NOMO-1 (cell line): ENCODE data around the gene KIAA0930.

Experiments
- DNase-seq, 2 experiments: peaks; one replicate each; lab custom pipeline; 2025; ENCODE audit not compliant: unreplicated experiment in 2 of 2; lab: John Stamatoyannopoulos, UW

KIAA0930 gene

DNA sequence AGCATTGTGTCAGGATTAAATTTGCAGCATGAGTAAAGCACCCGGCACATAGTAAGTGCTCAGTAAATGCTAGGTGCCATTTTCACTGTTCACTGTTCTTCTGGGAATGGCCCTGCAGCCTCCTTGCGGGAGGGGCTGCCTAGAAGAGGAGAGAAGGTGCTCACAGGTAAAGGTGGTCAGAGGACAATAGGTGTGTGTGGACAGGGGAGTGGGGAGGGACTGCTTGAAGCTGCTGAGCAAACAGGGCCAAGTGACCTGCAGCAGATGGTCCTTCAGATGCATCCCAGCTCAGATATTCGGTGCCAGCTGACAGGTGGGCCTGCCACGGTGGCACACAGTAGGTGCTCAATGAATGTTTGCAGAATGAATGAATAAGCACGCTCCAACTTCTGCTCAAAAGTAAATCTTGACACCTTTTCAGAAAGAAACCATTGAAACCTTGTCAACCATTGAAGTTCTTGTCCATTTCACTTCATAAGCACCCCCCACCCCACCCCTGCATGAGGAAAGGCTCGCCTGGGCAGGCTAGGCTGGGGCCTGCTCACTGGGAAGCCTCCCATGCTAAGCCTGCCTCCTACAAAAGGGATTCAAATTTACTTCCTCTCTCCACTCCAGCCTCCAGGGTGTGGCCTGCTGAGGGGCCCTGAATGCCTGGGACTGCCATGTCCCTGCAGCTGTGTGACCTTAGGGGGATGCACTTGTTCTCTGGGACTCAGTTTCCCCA is 1.6 kb downstream of the KIAA0930 start:
- peak; percentile 43 to 61 for DNase-seq

DNA sequence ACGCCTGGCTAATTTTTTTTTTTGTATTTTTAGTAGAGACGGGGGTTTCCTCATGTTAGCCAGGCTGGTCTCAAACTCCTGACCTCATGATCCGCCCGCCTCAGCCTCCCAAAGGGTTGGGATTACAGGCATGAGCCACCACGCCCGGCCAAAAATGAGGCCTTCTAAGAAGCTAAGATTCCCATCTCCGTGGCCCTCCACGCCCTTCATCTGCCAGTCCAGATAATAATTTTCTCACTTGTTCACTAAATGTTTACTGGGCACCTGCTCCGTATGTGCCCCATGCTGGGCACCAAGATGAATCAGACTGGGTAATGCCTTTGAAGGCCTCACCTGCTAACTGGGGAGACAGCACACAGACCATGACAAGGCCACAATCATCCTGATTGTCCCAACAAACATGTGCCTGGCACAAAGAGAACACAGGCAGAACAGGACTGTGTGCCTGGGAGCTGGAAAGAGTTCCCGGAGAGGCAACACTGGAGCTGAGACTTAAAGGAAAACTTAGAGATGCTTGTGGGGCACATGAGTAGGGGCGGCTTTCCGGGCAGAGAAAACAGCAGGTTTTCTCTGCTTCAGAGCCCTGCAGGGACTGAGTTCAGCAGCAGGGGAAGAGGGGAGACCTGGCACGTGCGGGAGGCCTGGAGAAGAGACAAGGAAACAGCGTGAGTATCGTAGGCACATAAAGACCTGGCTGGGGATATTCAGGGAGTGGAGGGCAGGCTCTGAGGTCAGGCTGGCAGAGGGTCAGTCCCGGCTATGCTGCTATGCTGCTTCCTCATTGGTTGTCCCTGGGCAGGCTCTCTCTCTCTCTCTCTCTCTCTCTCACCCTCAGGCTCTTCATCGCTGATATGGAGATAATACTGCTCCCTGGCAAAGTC is 2.4 kb downstream of the KIAA0930 start:
- DNase-seq, result no peak

DNA sequence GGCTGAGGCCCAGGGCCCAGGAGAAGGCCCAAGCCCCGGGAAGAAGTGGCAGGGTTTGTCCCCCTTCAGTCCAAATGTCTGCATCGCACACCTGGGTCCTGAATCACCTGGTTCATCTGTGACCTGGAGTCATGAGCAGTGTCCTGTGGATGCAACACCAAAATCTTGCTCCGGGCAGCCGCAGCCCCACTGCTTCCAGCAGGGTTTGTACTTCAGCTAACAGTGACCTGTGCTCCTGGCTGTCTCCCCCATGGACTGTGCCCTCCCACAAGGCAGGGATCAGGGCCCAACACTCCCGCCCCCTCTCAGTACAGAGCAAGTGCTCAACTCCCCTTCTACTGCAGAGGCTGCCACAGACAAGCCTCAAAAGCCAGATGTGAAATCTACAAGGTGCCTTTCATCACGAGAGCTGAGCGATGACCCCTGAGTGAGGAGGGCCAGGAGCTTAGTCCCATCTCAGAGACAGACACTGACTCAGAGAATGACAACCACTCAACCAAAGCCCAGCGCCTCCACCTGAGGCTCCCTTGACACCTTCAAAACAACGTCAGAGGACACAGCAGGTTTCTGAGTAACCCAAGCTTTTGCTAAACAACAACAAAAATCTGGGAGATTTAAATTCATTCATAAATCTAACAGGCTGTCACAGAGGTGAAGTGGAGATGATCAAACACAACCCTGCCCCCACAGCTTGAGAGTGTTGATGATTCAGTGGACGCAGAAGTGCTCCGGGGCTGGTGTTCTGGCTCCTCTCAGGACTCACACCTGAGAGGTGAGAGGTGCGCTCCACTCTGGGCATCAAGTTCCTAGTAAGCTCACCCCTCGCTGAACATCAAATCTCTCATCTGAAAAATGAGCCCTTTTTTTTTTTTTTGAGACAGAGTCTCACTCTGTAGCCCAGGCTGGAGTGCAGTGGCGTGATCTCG is 3.4 kb downstream of the KIAA0930 start:
- no peak for DNase-seq

DNA sequence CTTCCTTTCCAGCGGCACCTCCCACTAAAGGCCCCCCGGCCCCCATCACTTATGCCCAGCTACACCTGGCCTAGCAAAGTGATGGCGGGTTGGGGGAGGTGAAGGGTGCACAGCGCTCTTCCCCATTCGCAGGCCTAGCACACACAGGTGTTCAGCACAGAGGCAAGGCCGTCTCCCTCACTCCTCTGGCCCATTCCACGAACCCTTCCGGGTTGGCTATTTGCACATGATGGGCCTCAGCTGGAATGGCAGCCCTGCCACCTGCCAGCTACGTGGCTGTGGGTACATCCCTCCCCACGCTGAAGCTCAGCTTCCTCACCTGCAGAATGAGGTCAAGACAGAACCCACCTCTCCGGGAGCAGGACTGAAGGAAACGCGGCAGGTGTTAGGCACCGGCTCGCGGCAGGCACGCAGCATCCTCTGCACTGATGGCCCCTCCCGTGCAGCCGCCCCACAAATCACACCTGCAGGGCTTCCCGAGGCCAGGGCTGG is 4.8 kb downstream of the KIAA0930 start:
- no peak for DNase-seq

DNA sequence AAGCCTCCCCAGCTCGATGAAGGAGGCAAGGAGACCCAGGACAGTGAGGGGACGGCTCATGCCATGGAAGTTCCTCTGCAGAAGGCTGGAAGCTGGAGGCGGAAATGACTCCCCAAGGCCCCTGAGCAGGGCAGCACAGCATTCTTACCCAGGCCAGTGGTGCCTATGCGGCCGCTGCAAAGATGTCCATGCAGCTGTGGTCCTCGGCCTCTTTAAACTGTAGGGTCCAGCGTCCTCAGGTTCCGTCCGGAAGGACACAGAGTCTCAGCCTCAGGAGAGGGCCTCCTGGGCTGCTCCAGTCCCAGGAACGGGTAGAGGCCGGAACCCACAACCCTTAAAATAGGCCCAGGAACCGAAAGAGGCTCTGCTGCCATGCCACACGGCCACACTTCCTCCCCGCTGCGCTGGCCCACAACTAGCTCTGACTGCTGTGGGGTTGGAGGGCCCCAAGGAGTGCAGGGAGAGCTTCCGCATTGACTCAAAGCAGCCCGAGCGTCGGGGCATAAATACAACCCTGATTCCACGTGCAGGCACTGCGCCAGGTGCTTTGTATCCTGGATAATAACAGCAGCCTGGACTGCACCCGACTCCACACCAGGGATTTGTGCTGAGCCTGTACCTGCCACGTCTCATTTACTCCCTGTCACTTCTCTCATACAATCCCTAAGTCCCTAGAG is 5.5 kb downstream of the KIAA0930 start:
- DNase-seq, result peak; percentile 94 to 96

DNA sequence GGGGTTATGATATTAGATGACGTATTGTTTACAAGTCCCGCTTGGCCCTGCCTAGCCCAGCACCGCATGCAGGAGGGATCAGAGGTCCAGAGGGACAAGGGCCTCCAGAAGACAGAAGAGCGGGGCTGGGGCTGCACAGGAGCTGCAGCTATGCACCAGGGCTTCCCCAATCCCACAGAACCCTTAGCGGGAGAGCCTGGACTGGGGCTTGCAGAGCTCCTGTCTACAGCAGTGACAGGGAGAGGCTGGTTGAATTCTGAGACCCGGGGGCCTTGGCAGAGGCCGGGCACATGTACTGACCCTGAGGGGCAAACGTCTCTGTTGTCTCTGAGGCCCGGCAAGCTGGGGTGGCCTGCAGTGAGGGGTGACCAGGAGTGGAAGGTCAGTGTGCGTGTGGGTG is 6.9 kb downstream of the KIAA0930 start:
- DNase-seq, result no peak

DNA sequence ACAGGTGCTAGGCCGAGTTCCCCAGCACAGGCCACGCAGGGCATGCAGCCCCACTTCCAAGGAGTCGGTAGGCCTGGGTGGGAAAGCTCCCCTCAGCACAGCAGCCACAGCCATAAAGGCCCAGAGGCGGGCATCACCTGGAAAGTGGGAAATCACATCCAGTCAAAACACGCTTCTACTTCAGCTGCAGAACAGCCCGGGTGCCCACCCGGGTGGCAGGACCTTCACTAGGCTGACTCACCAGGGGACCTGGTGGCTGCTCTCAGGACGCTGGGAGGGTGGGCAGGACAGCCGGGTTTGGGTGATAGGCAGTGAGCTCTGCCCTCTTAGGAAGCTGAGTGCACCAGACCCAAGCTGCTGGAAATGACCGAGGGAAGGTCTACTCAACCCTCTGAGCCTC is 7.3 kb downstream of the KIAA0930 start:
- DNase-seq, result no peak

DNA sequence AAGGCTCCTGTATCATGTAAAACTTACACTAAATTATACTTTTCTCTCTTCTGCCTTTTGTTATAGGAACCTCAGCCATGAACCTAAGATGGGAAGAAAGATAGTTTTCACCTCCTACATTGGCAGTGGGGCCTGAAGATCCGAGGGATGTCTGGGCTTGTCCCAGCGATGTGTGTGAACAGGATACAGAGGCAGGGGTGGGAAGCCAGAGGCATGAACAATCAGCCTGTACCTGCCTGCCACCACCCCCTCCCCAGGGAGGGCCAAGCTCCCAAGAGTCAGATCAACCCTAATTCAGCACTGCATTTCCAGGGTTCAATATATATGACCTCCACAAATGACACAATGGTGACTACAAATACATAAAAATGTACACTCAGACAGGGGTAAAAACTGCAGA is 9.4 kb downstream of the KIAA0930 start:
- DNase-seq, result no peak

DNA sequence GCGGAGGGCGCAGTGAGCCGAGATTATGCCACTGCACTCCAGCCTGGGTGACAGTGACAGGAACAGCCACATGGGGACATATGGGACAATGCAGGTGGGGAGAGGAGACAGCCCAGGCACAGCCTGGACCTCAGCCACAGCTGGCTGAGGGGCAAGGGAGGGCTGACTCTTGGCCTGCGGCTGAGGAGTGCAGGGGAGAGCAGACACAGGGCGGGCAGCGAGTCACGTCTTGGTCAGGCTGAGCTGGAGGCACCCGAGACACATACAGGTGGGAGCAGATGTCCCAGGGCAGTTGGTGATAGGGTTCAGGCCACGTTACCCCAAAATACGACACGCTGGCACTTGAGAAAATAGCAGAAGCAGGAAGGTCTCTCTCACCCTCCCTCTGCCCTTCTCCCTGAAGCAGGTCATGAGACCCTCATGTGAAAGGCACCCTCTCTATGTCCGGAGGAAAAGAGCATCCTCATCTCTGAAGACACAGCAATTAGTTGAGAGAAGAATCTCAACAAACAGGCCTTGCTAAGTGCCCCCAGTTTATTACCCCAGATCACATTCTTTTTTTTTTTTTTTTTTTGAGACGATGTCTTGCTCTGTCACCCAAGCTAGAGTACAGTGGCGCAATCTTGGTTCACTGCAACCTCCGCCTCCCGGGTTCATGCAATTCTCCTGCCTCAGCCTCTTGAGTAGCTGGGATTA is 10.5 kb downstream of the KIAA0930 start:
- peak in 1 of 2 experiments; percentile 54 for DNase-seq

DNA sequence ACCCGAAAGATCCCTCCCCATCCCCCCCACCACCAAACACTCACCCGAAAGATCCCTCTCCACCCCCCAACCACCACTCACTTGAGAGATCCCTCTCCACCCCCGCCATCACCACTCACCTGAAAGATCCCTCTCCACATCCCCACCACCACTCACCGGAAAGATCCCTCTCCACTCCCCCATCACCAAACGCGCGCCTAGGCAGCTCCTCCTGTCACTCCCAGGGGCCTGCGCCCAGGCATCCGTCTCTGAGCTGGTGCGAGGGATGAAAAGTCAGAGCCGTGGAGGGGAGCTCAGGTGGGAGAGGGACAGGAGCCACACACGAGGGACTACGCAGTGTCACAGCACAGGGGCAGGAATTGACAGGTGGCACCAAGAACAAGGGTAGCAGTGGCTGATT is 11.5 kb downstream of the KIAA0930 start:
- DNase-seq, result no peak

DNA sequence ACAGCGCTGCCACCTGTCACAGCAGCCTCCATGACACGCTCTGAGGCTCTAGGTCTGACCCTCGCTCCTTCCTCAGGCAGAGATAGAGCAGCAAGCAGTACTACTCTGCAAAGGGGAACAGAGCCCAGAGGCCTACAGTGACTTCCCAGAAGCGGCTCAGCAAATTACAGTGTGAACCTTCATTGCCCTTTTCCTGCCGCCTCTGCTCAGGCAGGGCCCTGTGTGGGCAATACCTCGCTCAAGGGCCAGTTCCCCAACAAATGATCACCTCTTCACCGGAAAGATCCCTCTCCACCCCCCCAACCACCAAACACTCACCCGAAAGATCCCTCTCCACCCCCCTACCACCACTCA is 12.3 kb downstream of the KIAA0930 start:
- DNase-seq, result peak; percentile 48 to 54

DNA sequence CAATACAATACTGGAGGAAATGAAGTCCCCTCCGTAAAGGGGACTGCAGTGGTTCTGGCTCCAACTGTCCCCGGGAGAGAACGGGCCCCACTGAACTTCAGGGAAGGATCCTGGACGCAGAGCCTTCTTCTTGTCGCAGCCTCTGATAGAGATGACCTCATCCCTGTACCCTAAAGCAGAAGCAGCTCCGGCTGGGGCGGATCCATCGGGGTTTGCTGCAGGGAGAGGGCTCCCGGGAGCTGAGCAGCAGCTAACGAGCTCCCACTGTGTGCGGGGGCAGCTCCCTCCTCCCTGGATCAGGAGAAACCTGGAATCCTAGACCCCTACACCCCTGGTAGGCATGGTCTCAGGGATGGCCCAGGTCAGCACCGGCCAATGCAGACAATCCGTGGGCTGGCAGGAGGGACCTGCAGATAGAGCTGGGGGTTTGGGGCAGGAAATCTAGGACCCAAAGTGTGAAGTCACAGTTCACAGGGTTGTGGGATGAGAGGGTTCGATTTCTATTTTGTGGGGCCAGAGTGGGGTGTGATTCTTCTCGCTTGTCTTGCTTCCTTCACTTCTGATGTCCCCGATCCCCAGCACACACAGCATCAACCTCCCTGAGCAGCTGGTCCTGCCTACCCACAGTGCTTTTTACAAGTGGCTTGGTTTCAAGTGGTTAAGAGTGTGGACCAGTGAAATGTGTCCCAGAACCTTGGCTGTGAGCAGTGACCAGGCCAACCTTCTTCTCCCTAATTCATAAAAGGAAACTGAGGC is 12.9 kb downstream of the KIAA0930 start:
- peak in 1 of 2 experiments; percentile 26 for DNase-seq

DNA sequence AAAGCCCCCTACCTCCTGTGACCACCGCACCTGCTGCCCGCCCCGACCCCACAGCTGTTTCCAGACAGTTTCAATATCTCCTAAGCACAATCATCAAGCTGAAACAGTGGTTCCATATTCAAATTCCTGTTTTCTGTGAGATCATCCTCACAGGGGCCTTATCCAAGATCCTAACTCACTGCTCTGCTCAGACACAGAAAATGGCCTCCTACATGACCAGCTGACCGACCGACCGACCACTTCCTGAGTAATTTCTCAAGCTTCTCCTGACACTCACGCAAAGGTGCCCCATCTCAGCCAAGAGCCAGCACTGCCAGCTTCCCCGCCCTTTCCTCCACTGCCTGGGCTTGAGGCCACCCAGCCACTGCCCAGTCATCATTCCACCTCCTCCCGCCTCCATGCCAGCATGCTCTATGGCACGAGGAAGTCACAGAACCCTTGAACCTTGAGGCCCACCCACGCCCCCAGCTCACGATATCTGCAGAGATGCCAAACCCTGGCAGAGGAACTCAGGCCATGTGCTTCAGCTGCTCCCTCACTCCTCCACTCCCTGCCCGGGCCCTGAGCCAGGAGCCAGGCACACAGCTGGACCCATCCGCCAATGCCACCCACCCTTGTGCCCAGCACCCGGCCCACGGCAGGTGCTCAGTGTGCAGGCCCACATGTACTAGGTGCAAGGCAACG is 14.0 kb downstream of the KIAA0930 start:
- peak; percentile 86 to 87 for DNase-seq

DNA sequence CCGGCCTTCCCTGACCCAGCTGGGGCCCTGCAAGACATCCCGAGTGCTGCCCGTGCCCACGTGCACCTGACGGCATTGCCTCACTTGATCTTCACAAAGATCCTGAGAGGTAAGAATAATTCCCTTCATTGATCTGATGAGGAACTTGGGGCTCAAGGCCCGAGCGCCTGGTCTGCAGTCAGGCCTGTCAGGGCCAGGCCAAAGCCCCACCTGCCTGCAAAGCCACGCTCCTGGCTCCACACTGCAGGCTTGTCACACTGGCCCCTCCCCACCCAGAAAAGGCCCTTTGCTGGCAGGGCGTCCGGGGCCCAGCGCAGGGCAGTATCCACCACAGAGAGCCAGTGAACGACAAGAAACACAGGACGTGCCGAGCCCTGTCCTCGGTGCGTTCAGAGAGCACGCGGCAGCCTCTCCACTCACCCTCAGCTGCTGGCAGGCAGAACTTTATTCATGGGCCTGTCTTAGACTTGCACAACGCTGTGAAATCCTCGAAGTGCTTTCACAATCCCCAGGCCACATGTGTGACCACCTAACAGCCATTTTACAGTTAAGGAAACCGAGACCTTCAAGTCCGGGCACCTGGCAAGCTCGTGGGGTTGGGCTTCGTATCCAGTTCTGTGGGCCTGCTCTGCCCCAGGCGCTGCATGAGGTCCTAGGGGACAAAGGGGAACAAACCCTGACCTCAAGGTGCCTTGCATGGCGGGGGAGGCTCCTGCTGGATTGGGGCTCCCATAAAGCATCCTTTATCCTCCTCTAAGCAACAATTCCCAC is 14.8 kb downstream of the KIAA0930 start:
- peak; percentile 92 to 97 for DNase-seq

DNA sequence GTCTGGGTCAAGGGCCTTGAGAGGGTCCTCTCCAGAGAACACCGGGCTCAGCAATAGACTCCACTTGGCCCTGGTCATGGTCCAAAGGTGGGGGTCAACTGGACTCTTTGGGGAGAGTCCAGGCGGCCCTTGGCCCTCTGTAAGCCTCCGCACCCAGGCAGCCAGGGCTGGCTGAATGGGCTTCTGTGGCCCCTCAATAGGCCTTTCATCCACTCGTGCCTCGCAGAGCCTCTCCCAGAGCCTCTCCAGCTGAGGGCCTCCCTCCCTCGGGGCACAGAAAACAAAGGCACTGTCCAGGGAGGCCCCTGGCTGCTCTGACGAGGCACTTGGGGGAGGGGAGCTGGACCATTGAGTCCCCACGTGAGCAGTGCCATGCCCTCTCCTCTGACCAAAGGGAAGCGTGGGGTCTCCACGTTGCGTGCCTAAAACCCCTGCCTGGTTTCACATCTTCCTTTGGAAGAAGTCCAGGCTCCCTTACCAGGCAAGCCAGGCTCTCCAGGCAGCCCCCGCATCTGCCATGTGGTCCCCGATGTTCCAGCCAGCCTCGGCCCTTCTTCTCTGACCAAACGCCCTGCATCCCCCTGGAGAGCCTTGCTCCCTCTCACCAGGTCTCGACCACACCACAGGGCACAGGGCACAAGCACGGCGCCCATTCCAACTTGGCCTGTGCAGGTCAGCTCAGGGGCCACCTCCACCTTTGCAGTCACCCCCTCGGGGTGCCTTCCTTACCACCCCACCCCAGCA is 15.5 kb downstream of the KIAA0930 start:
- DNase-seq, result no peak

DNA sequence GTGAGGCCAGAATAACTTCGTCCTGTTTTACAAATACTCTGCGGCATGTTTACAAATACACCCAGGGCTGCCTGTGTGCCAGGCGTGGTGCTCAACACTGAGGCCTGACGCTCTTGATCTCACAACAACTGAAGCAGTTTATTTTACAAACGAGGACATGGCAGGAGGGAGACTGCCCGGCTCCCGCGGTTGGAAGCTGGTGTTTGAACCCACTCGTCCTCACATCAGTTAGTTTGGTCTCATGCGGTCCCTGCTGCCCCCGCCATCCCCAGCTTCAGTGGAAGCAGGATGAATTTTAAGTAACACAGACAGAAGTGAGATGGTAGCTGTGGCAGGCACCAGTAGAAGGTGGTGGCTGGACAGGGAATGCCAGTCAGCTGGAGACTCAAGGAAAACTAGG is 16.4 kb downstream of the KIAA0930 start:
- no peak for DNase-seq
